Gastroesophageal sphincter (tissue), 4 donors: ENCODE measurements around the gene HSPBP1. TPM values are rescaled to one million over a fixed set of nuclear protein-coding genes. Genes with fewer than 3 reads are reported as not detected.
"Not testable (repeated sequence)": the region's sequence is repeated elsewhere in the genome, so short reads cannot be mapped to it uniquely, and the experiment has no call there.

ENCODE experiments used
- ATAC-seq: fragments of 150-250 bp; one replicate; pipeline ENCODE4 v1.9.1; 2016; ENCODE audit warnings: mild to moderate bottlenecking, moderate library complexity
- H3K27ac ChIP-seq, 4 donors: fragments of 200-600 bp; sonication (generic) in 3 of 4; 1 replicate in 3 of 4; 2 replicates in 1 of 4; pipeline ENCODE4 v1.5.1; 2016 to 2019
- H3K27me3 ChIP-seq: fragments of 200-600 bp; sonication (generic); one replicate; pipeline ENCODE4 v1.5.1; 2019
- H3K36me3 ChIP-seq, 2 donors: fragments of 200-600 bp; sonication (generic); one replicate each; pipeline ENCODE4 v1.5.1; 2019; ENCODE audit warnings: control low read depth in 1 of 2
- H3K4me1 ChIP-seq, 3 donors: fragments of 200-600 bp; sonication (generic); 1 replicate in 2 of 3; 2 replicates in 1 of 3; pipeline ENCODE4 v1.5.1; 2016 to 2019; ENCODE audit warnings: control low read depth in 2 of 3
- H3K4me3 ChIP-seq, 2 donors: fragments of 200-600 bp; sonication (generic); one replicate each; pipeline ENCODE4 v1.5.1; 2019; ENCODE audit warnings: mild to moderate bottlenecking in 1 of 2, moderate library complexity in 1 of 2
- H3K9me3 ChIP-seq, 3 donors: fragments of 200-600 bp; sonication (generic); one replicate each; pipeline ENCODE4 v1.5.1; 2017 to 2019; ENCODE audit warnings: control low read depth in 2 of 3
- EP300 ChIP-seq: sonication (generic); formaldehyde crosslinking; IDR thresholded peaks from one replicate; pipeline ENCODE4 v1.6.1; 2017; ENCODE audit warnings: antibody characterized with exemption, mild to moderate bottlenecking
- POLR2A ChIP-seq, 2 donors: fragments of 450-650 bp; IDR thresholded peaks; one replicate each; pipeline ENCODE4 v1.6.1; 2017; ENCODE audit warnings: antibody characterized with exemption in 2 of 2, mild to moderate bottlenecking in 2 of 2, moderate library complexity in 1 of 2
- POLR2AphosphoS5 ChIP-seq: sonication (generic); formaldehyde crosslinking; IDR thresholded peaks from one replicate; pipeline ENCODE4 v1.6.1; 2017; ENCODE audit warnings: antibody characterized with exemption
- WGBS, 2 donors: methylation state at CpG; one replicate each; pipeline ENCODE4 v1.1.5; 2018; ENCODE audit warnings: low coverage in 1 of 2; 5-methylcytosine and 5-hydroxymethylcytosine counted together
- total RNA-seq, 4 donors: library from RNA; depleted of rRNA; stranded (reverse); fragments of >200 nt; gene quantifications; one replicate each; pipeline ENCODE4 v1.1.0, GENCODE V29; 2016
- TF ChIP-seq, protein P1 (sequence below), 4 experiments: fragments of 200-600 bp in 2 of 4; fragments of 450-650 bp in 2 of 4; sonication (generic) in 1 of 4; IDR thresholded peaks; one replicate each; pipeline ENCODE4 v1.5.1; 2017 to 2019; ENCODE audit warnings: antibody characterized with exemption in 4 of 4, mild to moderate bottlenecking in 2 of 4, moderate library complexity in 2 of 4

Gene HSPBP1, protein sequence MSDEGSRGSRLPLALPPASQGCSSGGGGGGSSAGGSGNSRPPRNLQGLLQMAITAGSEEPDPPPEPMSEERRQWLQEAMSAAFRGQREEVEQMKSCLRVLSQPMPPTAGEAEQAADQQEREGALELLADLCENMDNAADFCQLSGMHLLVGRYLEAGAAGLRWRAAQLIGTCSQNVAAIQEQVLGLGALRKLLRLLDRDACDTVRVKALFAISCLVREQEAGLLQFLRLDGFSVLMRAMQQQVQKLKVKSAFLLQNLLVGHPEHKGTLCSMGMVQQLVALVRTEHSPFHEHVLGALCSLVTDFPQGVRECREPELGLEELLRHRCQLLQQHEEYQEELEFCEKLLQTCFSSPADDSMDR
- 10 to 100 TPM; 20.9 to 37.1 (median 26.5) TPM for total RNA-seq

GRCh38 chr19:55279770-55280643, at the start of gene HSPBP1:
Gene HSPBP1, minus strand, starts transcription at chr19:55280110. Its CDS starts 502 bp downstream, at chr19:55279608.
- Histone ChIP-seq H3K4me1 (peaks cover 0 to 51% (median 16%) of the 10 kb centered on the region in 3 donors), H3K36me3 (peaks cover 0 to 30% of the 10 kb centered on the region in 2 donors), H3K4me3 (peak within 1 kb of the TSS; percentile 66 to 74), H3K27me3 (peaks cover 11% of the 10 kb centered on the region), H3K9me3 (no peaks in the 10 kb centered on the region), H3K27ac (peak within 1 kb of the TSS; percentile 29 to 90 (median 84))
- peak; percentile 93 for ATAC-seq
- TF ChIP-seq, protein P1, sequence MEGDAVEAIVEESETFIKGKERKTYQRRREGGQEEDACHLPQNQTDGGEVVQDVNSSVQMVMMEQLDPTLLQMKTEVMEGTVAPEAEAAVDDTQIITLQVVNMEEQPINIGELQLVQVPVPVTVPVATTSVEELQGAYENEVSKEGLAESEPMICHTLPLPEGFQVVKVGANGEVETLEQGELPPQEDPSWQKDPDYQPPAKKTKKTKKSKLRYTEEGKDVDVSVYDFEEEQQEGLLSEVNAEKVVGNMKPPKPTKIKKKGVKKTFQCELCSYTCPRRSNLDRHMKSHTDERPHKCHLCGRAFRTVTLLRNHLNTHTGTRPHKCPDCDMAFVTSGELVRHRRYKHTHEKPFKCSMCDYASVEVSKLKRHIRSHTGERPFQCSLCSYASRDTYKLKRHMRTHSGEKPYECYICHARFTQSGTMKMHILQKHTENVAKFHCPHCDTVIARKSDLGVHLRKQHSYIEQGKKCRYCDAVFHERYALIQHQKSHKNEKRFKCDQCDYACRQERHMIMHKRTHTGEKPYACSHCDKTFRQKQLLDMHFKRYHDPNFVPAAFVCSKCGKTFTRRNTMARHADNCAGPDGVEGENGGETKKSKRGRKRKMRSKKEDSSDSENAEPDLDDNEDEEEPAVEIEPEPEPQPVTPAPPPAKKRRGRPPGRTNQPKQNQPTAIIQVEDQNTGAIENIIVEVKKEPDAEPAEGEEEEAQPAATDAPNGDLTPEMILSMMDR (IDR thresholded peaks at IDR 0.05): no peak
- TF ChIP-seq POLR2A (IDR thresholded peaks at IDR 0.05) (peak; percentile 12 to 23), EP300 (no peak), POLR2AphosphoS5 (peak; percentile 68)
- 0 to 1% methylated on average over 12 to 27 of the region's 52 CpGs for WGBS, 2 donors

DNA sequence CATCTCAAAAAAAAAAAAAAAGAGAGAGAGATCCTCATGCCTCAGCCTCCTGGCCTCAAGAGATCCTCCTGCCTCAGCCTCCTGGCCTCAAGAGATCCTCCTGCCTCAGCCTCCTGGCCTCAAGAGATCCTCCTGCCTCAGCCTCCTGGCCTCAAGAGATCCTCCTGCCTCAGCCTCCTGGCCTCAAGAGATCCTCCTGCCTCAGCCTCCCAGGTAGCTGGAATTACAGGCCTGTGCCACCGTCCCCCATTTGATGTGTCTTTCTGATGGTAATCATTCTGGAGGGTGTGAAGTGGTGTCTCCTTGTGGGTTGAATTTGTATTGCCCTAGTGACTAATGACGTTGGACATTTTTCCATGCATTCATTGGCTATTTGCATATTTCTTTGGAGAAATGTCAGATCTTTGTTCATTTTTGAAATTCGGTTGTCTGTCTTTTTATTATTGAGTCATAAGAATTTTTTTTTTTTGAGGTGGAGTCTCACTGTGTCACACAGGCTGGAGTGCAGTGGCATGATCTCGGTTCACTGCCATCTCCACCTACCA, 48.9 kb upstream of the HSPBP1 start:
- not testable (repeated sequence) for H3K4me1 ChIP-seq, H3K36me3 ChIP-seq, H3K4me3 ChIP-seq, H3K9me3 ChIP-seq, ATAC-seq, H3K27ac ChIP-seq
- 60 to 85% methylated on average over 4 of the region's 4 CpGs for WGBS, 2 donors
- peaks cover 21% of the 10 kb centered on the region for H3K27me3 ChIP-seq

GRCh38 chr19:55325172-55325571, 45.3 kb upstream of the HSPBP1 start, which contains the start of gene TMEM150B:
Gene TMEM150B, minus strand, starts transcription at chr19:55325341. Its CDS starts 4,305 bp downstream, at chr19:55321036.
- peaks cover 25% of the 10 kb centered on the region for H3K27me3 ChIP-seq
- peak within 1 kb of the TSS in 1 of 4 donors; percentile 49 for H3K27ac ChIP-seq
- TF ChIP-seq EP300: no peak
- TF ChIP-seq, protein P1 (IDR thresholded peaks at IDR 0.05): no peak
- no peak for TF ChIP-seq POLR2A (IDR thresholded peaks at IDR 0.05)
- TF ChIP-seq POLR2AphosphoS5: no peak
- no peaks in the 10 kb centered on the region for H3K9me3 ChIP-seq
- WGBS, 2 donors: 76 to 90% methylated on average over 6 to 12 of the region's 14 CpGs
- peak within 1 kb of the TSS in 1 of 2 donors; percentile 8 for H3K4me3 ChIP-seq
- peaks cover 0 to under 1% (median 0%) of the 10 kb centered on the region in 3 donors for H3K4me1 ChIP-seq
- no peak for ATAC-seq
- no peaks in the 10 kb centered on the region for H3K36me3 ChIP-seq

GRCh38 chr19:55324662-55325061, 44.8 kb upstream of the HSPBP1 start:
- Histone ChIP-seq H3K4me3 (peak overlapping the region in 1 of 2 donors; percentile 8), H3K36me3 (no peaks in the 10 kb centered on the region), H3K27ac (peak overlapping the region in 1 of 4 donors; percentile 49), H3K27me3 (peaks cover 30% of the 10 kb centered on the region), H3K9me3 (no peaks in the 10 kb centered on the region), H3K4me1 (peaks cover 0 to 5% (median 0%) of the 10 kb centered on the region in 3 donors)
- no peak for ATAC-seq
- WGBS, 2 donors: 56 to 85% methylated on average over 4 to 6 of the region's 6 CpGs
- TF ChIP-seq POLR2AphosphoS5 (no peak), EP300 (no peak), POLR2A (IDR thresholded peaks at IDR 0.05) (no peak)
- TF ChIP-seq, protein P1 (IDR thresholded peaks at IDR 0.05): no peak
